DMS 273 treated with DMSO at 0.1 percent for 48 hours (cell line): ENCODE results near the gene SCYGR3.

Experiments used
- DNase-seq: peaks from one replicate; lab custom pipeline; 2025; lab: John Stamatoyannopoulos, UW

Gene SCYGR3

GRCh38 chr2:227614740-227615139 lies at the start of gene SCYGR3:
TSS of gene SCYGR3 (minus strand) at chr2:227614840. CDS start at chr2:227614840, 0 bp downstream.
- DNase-seq = no peak

GRCh38 chr2:227661827-227662226 lies 47.2 kb upstream of the SCYGR3 start:
- DNase-seq = no peak

- no peak for DNase-seq
These were observed 46.5 kb upstream of the SCYGR3 start for GRCh38 chr2:227661025-227661649.

GRCh38 chr2:227657199-227657845 lies 42.7 kb upstream of the SCYGR3 start:
- no peak for DNase-seq

GRCh38 chr2:227655454-227655853 lies 40.8 kb upstream of the SCYGR3 start:
- DNase-seq = no peak

GRCh38 chr2:227654426-227654825 lies 39.8 kb upstream of the SCYGR3 start:
- DNase-seq = no peak

- no peak for DNase-seq
These were observed 38.8 kb upstream of the SCYGR3 start for GRCh38 chr2:227653419-227653818.

- DNase-seq = no peak
These were observed 29.4 kb upstream of the SCYGR3 start for GRCh38 chr2:227643990-227644551.

GRCh38 chr2:227642656-227643055 lies 28.0 kb upstream of the SCYGR3 start:
- DNase-seq = no peak

GRCh38 chr2:227634201-227634600 lies 19.6 kb upstream of the SCYGR3 start:
- DNase-seq = no peak

- DNase-seq = no peak
These were observed 18.2 kb upstream of the SCYGR3 start for GRCh38 chr2:227632827-227633226.

GRCh38 chr2:227630322-227630721 lies 15.7 kb upstream of the SCYGR3 start:
- no peak for DNase-seq

- DNase-seq = no peak
These were observed 14.8 kb upstream of the SCYGR3 start for GRCh38 chr2:227629435-227629834.

- DNase-seq = no peak
These were observed 13.1 kb upstream of the SCYGR3 start for GRCh38 chr2:227627769-227628168.

GRCh38 chr2:227626580-227627151 lies 12.0 kb upstream of the SCYGR3 start:
- DNase-seq = no peak

GRCh38 chr2:227625420-227625819 lies 10.8 kb upstream of the SCYGR3 start:
- DNase-seq = no peak

GRCh38 chr2:227623226-227623625 lies 8.6 kb upstream of the SCYGR3 start:
- DNase-seq = no peak

GRCh38 chr2:227617316-227618230 lies 2.9 kb upstream of the SCYGR3 start, which contains the start of gene SCYGR4:
TSS of gene SCYGR4 (plus strand) at chr2:227617498. CDS start at chr2:227617498, 0 bp downstream.
- DNase-seq = no peak

- DNase-seq = no peak
These were observed 2.0 kb upstream of the SCYGR3 start for GRCh38 chr2:227616631-227617030.

- DNase-seq = no peak
These were observed 1.3 kb upstream of the SCYGR3 start for GRCh38 chr2:227615906-227616305.

GRCh38 chr2:227615181-227615580 lies 541 bp upstream of the SCYGR3 start:
- no peak for DNase-seq

- no peak for DNase-seq
These were observed 394 bp downstream of the SCYGR3 start for GRCh38 chr2:227614246-227614645.
